Thyroid gland (tissue), 4 donors: ENCODE measurements around the gene SH2B2.

Experiments used
- POLR2A ChIP-seq, 2 donors: fragments of 450-650 bp; IDR thresholded peaks; one replicate each; pipeline ENCODE4 v1.6.1; 2017; ENCODE audit warnings: antibody characterized with exemption in 2 of 2, mild to moderate bottlenecking in 2 of 2, moderate library complexity in 1 of 2
- TF ChIP-seq, protein P1 (sequence below), 6 experiments: fragments of 200-600 bp in 3 of 6; fragments of 450-650 bp in 3 of 6; sonication (generic) in 3 of 6; IDR thresholded peaks; one replicate each; pipeline ENCODE4 v1.5.1; 2016 to 2019; ENCODE audit warnings: antibody characterized with exemption in 6 of 6, mild to moderate bottlenecking in 2 of 6, inconsistent platforms in 1 of 6, moderate library complexity in 1 of 6

GRCh38 chr7:102272075-102272916 lies 14.4 kb upstream of the SH2B2 start:
- no peak for TF ChIP-seq POLR2A (IDR thresholded peaks at IDR 0.05)
- TF ChIP-seq, protein P1, sequence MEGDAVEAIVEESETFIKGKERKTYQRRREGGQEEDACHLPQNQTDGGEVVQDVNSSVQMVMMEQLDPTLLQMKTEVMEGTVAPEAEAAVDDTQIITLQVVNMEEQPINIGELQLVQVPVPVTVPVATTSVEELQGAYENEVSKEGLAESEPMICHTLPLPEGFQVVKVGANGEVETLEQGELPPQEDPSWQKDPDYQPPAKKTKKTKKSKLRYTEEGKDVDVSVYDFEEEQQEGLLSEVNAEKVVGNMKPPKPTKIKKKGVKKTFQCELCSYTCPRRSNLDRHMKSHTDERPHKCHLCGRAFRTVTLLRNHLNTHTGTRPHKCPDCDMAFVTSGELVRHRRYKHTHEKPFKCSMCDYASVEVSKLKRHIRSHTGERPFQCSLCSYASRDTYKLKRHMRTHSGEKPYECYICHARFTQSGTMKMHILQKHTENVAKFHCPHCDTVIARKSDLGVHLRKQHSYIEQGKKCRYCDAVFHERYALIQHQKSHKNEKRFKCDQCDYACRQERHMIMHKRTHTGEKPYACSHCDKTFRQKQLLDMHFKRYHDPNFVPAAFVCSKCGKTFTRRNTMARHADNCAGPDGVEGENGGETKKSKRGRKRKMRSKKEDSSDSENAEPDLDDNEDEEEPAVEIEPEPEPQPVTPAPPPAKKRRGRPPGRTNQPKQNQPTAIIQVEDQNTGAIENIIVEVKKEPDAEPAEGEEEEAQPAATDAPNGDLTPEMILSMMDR (IDR thresholded peaks at IDR 0.05), result peak; percentile 73 to 92 (median 86)
